HEK293T (cell line): Measurements from ENCODE around the gene PARP4.

ENCODE experiments used
- ARNT ChIP-seq: fragments of 450-650 bp; IDR thresholded peaks from 2 replicates; pipeline ENCODE4 v1.6.1; 2017; ENCODE audit warnings: mild to moderate bottlenecking
- BHLHE40 ChIP-seq: fragments of 450-650 bp; IDR thresholded peaks from 2 replicates; pipeline ENCODE4 v1.6.1; 2016; ENCODE audit warnings: mild to moderate bottlenecking, moderate library complexity, borderline replicate concordance
- FOXK2 ChIP-seq: fragments of 450-650 bp; IDR thresholded peaks from 2 replicates; pipeline ENCODE4 v1.6.1; 2016; ENCODE audit warnings: mild to moderate bottlenecking
- FOXM1 ChIP-seq: fragments of 450-650 bp; IDR thresholded peaks from 2 replicates; pipeline ENCODE4 v1.6.1; 2017; ENCODE audit warnings: mild to moderate bottlenecking, borderline replicate concordance
- LEF1 ChIP-seq: fragments of 450-650 bp; IDR thresholded peaks from 2 replicates; pipeline ENCODE4 v1.6.1; 2017; ENCODE audit warnings: mild to moderate bottlenecking, borderline replicate concordance
- NFRKB ChIP-seq: fragments of 450-650 bp; IDR thresholded peaks from 2 replicates; pipeline ENCODE4 v1.6.1; 2016; ENCODE audit warnings: mild to moderate bottlenecking, moderate library complexity
- PKNOX1 ChIP-seq: fragments of 450-650 bp; IDR thresholded peaks from 2 replicates; pipeline ENCODE4 v1.6.1; 2016
- SP1 ChIP-seq: fragments of 450-650 bp; IDR thresholded peaks from 2 replicates; pipeline ENCODE4 v1.6.1; 2017

DNA sequence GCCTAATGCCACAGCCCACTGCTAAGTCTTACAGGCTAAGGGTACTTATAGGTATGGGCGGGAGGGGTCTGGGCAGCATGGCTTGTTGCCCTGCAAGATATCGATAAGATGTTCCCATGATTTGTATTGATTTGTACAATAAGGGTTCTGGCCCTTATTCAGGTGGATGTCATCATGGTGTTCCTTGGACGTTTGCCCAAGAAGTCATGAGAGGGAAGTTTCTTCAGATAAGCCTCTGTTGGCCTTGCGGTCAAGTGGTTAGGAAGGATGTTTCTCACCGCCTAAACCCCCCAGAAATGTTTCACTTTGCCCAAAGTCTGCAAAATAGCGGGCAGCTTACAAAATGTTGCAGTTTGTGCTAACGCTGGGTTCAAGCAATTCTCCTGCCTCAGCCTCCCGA, 7.3 kb downstream of the PARP4 start:
- TF ChIP-seq NFRKB (no peak), FOXK2 (no peak), FOXM1 (no peak), BHLHE40 (no peak), ARNT (no peak), SP1 (no peak), PKNOX1 (no peak), LEF1 (no peak)
